HEK293T (cell line): ENCODE results near the gene LUC7L.

ENCODE experiments used
- BHLHE40 ChIP-seq: fragments of 450-650 bp; IDR thresholded peaks from 2 replicates; pipeline ENCODE4 v1.6.1; 2016; ENCODE audit warnings: mild to moderate bottlenecking, moderate library complexity, borderline replicate concordance
- ELF4 ChIP-seq: fragments of 450-650 bp; IDR thresholded peaks from 2 replicates; pipeline ENCODE4 v1.6.1; 2017; ENCODE audit warnings: antibody characterized with exemption
- FOXA1 ChIP-seq: fragments of 450-650 bp; IDR thresholded peaks from 2 replicates; pipeline ENCODE4 v1.6.1; 2016; ENCODE audit warnings: mild to moderate bottlenecking
- HDGF ChIP-seq: fragments of 450-650 bp; IDR thresholded peaks from 2 replicates; pipeline ENCODE4 v1.6.1; 2017; ENCODE audit warnings: antibody characterized with exemption, borderline replicate concordance
- NFRKB ChIP-seq: fragments of 450-650 bp; IDR thresholded peaks from 2 replicates; pipeline ENCODE4 v1.6.1; 2016; ENCODE audit warnings: mild to moderate bottlenecking, moderate library complexity
- PKNOX1 ChIP-seq: fragments of 450-650 bp; IDR thresholded peaks from 2 replicates; pipeline ENCODE4 v1.6.1; 2016
- SUZ12 ChIP-seq: fragments of 450-650 bp; IDR thresholded peaks from 2 replicates; pipeline ENCODE4 v1.6.1; 2016; ENCODE audit warnings: mild to moderate bottlenecking
- TARDBP ChIP-seq: fragments of 450-650 bp; IDR thresholded peaks from 2 replicates; pipeline ENCODE4 v1.6.1; 2016
- ZNF384 ChIP-seq: fragments of 450-650 bp; IDR thresholded peaks from 2 replicates; pipeline ENCODE4 v1.6.1; 2016

- TF ChIP-seq SUZ12 (no peak), NFRKB (no peak), BHLHE40 (no peak), TARDBP (no peak), PKNOX1 (no peak), ELF4 (no peak), ZNF384 (no peak), FOXA1 (no peak), HDGF (no peak)
Measured at GRCh38 chr16:259814-260253, 30.6 kb upstream of the LUC7L start.
